ENCODE measurements around the gene KRTAP5-10.
"Not testable (repeated sequence)": the region's sequence is repeated elsewhere in the genome, so short reads cannot be mapped to it uniquely, and the experiment has no call there.

KRTAP5-10 gene

GRCh38 chr11:71613931-71614330, 48.6 kb downstream of the KRTAP5-10 start:
- DNase-seq: not testable (repeated sequence)

- DNase-seq: not testable (repeated sequence)
These were observed 49.1 kb downstream of the KRTAP5-10 start for GRCh38 chr11:71614366-71614917.

- not testable (repeated sequence) for DNase-seq
These were observed 49.6 kb downstream of the KRTAP5-10 start for GRCh38 chr11:71615003-71615402.
